GM18868 (cell line): ENCODE data around the gene PLXNC1.
A peak's percentile ranks its signal among the peaks of the same experiment; 100 is the strongest.

ENCODE experiments used
- ATAC-seq: cut with Tn5 transposase; IDR thresholded peaks from one replicate; pipeline ENCODE4 v1.9.1; 2021; ENCODE audit warnings: mild to moderate bottlenecking, moderate library complexity; ENCODE audit not compliant: unreplicated experiment

Gene PLXNC1

GRCh38 chr12:94178882-94179281, 30.5 kb downstream of the PLXNC1 start:
- ATAC-seq: no peak

- no peak for ATAC-seq
Observed at GRCh38 chr12:94179723-94180122, 31.3 kb downstream of the PLXNC1 start.

GRCh38 chr12:94180558-94181296, 32.4 kb downstream of the PLXNC1 start:
- no peak for ATAC-seq

DNA sequence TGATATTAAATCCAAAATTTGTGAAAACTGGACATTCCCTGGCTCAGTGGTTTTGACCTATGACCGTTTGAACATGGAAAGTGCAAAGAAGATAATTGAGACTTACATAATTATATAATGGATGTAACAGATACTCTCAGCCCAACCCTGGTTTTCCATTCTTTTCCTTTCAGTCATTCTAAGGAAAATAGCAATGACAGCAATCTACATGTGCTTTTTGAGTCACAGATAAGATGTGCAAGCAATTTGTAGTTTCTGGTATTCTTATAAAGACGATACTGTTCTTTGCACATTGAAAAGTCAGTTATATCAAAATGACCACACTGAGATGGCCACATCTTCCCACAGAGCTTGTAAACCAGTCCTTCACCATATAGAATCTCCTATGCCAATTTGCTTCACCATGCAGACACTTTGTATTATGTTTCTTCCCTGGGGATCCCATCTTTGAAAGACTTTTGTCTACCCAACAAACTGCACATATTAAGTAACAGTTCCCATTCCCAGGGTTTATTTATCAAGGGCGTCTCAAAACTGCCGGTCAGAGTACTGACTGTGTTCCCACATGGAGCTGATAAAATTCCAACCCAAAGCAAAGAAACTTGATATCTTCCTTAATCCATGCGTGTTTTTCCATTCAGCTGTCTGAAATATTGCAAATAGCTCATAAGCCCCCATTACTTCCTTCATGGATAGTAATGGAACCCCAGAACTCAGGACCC, 34.8 kb downstream of the PLXNC1 start:
- no peak for ATAC-seq

GRCh38 chr12:94183708-94184379, 35.5 kb downstream of the PLXNC1 start:
- no peak for ATAC-seq

GRCh38 chr12:94184995-94185719, 36.8 kb downstream of the PLXNC1 start:
- no peak for ATAC-seq

DNA sequence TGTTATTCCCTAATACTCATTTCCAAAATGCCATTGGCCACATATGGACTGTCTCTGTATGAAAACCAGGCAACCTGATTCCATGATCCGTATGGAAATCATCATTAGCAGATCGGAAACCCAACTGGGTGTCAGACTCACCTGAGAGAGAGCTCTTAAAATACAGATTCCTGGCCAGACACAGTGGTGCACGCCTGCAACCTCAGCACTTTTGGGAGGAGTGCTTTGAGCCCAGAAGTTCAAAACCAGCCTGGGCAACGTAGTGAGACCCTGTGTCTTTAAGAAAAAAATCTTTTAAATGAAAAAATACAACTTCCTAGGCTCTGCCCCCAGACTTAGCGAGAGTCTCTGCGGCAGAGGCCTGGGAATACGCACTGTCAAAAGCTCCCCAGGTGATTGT, 37.4 kb downstream of the PLXNC1 start:
- ATAC-seq: no peak

DNA sequence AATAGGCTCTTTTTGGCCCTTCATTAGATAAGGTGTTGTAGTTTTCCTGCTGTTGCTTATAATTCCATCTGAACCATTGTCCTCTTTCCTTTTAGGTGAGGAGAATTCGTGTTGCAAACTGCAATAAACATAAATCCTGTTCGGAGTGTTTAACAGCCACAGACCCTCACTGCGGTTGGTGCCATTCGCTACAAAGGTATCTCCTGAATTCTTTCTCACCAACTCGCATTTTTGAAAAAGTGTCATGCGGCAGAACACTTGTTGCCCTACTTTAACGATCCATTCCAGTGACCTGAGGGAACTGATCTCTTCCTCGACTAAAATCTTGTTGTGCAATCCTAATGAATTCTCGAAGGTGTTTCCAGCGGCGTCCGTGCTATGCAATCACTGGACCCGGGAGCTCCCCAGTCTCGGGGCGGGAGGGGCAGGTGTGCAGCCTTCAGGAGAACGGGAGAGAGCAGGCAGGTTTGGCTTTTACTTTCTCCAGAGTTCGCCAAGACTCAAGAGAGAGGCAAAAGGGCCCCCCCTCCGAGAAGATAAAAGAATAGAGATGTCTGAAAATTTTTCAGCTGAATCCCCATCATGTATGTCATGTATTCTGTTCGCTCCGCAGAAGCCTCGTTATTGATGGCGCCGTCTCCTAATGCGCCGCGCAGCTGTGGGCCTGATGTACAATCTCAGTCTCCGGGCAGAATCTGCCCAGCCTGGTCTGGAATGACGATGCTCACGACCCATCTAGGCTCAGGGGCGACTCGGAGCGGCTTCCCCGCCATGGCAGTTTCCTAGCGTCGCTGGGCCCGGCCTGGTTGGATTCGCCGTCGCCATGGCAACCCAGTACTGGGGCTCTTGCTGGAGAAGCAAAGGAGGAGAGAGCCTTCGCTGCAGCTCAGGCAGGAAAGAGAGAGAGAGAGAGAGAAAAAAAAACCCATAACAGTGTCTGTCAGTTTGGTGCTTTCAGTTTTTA, 38.2 kb downstream of the PLXNC1 start:
- no peak for ATAC-seq

GRCh38 chr12:94187361-94187760, 39.0 kb downstream of the PLXNC1 start:
- ATAC-seq: no peak

DNA sequence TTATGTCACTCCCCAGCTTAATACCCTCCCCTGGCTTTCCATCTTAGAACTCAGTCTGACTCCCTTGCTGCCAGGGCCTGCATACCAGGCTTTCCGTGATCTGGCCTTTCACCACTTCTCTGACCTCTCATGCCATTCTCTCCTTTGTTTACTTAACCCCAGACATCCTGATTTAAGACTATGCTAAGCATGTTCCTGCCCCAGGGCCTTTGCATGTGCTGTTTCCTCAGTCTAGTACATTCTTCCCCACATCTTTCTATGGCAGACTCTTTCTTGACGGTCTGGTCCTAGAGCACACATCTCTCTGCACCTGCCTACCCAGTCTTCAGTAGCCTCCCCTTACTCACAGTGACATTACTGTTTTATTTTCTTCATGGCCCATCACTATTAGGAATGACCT, 42.2 kb downstream of the PLXNC1 start:
- ATAC-seq: no peak

DNA sequence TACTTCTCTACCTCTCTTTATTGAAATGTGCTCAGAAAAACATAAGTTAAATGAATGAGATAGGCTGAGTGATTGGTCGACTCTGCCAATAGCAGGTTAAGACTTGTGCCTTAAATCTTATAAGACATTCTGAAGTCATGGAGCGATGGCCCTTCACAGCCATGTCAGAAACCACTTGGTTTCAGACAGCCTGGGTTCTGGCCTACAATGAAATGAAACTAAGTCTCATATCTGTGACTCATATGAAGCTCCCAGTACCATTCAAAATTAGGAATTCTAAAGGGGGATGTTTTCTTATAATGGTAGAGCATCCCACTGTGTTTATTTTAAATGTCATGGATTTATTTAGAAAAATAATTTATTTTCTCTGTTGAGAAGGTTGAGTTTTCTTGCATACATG, 42.6 kb downstream of the PLXNC1 start:
- peak; percentile 80 for ATAC-seq

- no peak for ATAC-seq
Observed at GRCh38 chr12:94191811-94192210, 43.4 kb downstream of the PLXNC1 start.

DNA sequence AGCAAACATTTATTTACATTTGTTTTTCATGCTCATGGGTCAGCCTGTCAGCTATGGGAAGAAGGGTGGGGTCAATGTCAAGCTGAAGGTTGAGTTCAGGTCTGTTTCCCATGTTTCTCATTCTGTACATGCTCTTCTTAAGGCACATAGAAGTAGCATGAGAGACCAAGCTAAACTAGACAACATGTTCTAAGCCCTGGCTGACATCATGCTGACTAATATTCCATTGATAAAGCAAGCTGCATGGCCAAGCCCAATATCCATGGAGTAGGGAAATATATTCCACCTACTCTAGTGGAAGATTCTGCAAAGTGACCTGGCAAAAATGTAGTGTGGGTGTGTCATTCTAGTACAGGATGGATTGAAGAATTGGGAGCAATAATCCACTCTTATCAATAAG, 44.1 kb downstream of the PLXNC1 start:
- ATAC-seq: no peak

DNA sequence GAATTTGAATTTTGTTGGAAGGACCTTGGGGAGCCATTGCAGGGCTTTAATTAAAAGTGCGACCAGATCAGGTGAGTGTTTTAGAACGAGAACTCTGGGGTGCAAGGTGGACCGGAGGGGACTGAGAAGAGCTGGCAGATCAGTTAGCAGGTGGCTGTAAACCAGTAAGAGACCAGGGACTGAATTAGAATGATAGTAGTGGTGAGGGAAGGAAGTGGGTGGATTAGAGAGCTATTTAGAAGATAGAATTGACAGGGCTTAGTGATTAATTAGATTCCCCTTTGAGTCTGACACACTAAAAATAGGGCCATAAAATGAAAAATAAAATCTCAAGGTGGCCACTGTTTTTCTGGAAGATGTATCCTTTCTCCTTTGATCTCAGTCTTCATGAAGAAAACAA, 44.8 kb downstream of the PLXNC1 start:
- ATAC-seq: no peak

DNA sequence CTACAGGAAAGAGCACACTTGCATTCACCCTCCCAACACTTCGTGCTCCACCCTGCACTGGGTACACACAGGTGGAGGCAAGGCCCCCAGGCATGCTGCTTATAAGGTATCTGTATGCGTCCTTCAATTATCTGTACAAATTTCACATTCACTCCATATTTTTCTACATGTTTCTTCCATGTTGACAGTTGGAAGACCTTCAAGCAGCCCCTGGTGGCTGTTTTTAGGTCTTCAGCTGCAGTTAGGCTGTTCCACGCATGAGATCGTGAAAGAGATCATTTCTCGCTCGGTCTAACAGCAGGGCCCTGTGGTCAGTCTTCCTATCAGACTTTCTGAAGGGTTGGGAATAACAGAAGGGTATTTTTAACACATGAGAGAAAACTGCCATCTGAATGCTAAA, 47.1 kb downstream of the PLXNC1 start:
- ATAC-seq: no peak

DNA sequence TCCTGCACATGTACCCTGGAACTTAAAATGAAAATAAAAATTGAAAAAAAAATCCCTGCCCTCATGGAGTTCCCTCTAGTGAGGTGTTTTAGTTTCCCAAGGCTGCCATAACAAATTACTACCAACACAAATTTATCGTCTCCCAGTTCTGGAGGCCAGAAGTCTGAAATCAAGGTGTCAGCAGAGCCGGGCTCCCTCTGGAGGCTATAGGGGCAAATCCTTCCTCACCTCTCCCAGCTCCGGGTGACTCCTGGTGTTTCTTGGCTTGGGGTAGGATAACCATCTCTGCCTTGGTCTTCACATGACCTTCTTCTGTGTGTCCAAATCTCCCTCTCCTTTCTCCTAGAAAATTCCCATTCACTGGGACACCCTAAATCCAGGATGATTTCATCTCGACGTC, 50.1 kb downstream of the PLXNC1 start:
- ATAC-seq: no peak

DNA sequence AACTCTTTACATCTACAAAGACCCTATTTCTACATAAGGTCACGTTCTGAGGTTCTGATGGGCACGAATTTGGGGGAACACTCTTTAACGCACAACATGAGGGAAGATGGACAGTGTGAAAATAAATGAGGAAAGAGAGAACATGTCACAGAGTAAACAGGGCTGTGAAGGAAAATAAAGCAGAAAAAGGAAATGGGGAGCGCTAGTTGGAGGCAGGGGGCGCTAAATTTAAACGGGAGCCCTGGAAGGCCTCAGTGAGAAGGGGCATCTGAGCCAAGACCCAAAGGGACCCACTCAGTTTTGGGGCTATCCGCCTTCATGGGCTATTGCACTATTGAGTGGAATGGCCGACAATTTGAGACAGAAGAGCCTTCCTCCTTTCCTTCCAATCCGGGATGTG, 50.5 kb downstream of the PLXNC1 start:
- ATAC-seq: no peak

DNA sequence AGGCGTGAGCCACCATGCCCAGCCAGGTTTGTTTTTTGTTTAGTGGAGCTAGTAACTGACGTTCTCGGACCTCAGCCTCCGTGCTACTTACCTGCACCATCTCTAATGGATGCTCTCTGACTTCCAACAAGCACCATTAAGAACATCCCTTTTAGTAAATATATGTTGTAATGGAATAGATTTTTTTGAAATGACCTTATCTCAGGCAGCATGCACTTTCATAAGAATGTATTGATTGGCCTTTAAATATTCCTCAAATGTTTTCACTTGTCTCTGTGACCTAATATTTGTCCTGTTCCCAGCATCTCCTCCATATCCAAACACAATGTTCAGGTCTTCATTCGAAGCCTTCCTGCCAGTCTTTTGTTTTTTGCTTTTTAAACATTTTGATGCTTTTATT, 51.7 kb downstream of the PLXNC1 start:
- ATAC-seq: no peak

DNA sequence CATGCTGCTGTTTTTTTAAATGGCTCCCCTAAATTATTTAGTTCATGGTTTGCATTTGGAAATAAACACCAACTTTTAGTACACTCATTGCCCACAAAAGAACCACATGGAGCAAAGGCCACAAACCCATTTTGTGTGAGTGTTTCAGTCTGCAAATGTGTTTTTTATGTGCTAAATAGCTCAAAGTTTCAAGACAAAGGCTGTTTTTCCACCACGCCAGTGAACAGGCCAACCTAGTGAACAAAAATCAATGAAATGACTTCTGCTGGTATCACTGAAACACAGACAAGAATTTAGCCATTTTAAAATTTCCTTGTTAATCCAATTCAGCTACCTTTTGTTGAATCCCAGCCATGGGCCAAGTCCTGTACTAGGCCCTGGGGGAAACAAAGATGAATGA, 52.3 kb downstream of the PLXNC1 start:
- ATAC-seq: no peak
